GM18858 (cell line): Measurements from ENCODE around the gene DMAC2.
"Not testable (repeated sequence)": the region's sequence is repeated elsewhere in the genome, so short reads cannot be mapped to it uniquely, and the experiment has no call there.

Experiments used
- ATAC-seq: cut with Tn5 transposase; IDR thresholded peaks from one replicate; pipeline ENCODE4 v1.9.1; 2021; ENCODE audit not compliant: unreplicated experiment

Gene DMAC2

DNA sequence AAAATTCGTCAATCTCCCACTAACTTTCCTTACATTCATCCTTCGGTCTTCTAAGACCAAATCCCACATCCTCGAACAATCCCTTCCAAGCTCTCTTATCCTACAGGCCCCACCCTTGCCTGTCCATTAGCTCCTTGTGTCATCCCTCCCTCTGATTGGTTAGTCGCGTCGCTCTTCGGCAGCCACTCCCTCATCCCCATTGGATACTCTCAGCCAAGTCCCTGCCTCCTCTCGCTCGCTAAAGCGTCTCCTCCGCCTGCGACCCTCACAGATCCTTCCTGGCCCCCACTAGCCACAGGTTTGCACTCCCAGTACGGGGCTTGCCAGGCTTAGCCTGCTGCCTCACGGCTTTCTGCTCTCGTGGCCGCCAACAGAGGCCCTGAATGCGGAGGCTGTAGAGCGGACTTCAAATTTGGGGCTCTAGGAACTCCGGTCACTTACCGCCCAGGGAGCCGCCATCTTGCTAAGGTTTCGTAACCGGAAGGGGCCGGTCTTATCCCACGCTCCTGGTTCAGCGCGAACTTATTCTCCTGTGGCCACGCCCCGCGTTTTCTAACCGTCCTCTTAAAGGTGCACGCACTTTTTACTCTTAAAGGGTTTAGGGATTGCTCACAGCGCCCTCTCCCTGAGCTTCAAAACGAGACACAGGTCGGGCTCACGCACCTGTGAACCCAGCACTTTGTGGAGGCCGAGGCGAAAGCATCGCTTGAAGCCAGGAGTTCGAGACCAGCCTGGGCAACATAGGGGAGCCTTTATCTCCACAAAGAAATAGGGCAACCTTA, at the start of gene DMAC2:
Gene DMAC2 (minus strand): TSS at position 472 of the 782 bp plus-strand sequence. CDS start 13 bp downstream, at position 459.
- peak; percentile 81 for ATAC-seq

DNA sequence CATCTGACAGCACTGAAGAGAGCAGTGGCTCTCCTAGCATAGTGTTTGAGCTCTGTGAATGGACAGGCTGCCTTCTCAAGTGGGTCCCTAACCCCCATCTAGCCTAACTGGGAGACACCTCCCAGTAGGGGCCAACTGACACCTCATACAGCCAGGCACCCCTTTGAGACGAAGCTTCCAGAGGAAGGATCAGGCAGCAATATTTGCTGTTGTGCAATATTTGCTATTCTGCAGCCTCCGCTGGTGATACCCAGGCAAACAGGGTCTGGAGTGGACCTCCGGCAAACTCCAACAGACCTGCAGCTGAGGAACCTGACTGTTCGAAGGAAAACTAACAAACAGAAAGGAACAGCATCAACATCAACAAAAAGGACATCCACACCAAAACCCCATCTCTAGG, 47.2 kb upstream of the DMAC2 start:
- ATAC-seq = not testable (repeated sequence)

DNA sequence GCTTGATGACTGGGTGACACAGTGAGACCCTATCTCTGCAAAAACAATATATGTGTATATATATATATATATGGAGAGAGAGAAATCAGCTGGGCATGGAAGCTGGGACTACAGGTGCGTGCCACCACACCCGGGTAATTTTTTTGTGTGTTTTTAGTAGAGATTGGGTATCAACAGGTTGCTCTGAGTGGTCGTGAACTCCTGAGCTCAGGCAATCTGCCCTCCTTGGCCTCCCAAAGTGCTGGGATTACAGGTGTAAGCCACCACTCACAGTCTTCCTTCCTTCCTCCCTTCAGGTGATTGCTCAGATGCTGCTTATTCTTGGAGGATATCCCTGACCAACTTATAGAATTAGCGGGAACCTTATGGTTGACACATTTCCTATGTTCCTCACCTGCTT, 45.1 kb upstream of the DMAC2 start:
- ATAC-seq = no peak

DNA sequence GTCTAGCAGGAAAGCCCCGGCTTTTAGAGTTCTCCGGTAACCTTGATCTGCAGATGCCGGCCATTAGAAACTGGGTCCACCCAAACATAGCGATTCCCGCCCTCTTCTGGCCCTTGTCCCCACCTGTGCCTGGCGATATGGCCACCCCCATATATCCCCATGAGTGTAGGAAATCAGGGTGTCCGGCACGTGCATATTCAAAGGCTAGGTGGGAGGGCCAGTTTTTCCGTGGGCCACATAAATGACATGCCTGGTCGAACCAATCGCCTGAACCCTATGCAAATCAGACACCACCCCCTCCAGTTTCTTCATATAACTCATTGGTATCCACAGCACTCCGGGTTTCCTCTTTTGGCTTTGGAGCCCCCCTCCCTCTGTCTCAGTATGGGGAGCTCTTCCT, 40.6 kb upstream of the DMAC2 start:
- no peak for ATAC-seq

DNA sequence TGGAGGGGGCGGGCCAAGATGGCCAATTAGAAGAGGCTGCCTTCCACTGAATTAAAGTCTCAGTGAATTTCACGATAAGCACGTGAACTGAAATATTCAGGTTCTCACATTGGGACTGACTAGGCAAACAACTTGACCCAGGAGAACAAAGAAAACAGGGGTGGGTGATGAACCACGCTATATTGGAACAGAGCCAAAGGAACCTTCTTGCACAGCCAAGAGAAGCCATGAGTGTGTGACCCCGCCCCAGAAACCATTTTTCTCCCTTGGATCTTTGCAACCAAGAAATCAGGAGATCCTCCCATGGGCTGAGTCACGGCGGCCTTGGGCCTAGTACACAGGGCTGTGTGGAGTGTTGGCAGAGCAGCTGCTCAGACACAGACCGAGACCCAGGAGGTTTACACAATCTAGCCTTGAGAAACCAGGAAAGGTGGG, 40.1 kb upstream of the DMAC2 start:
- no peak for ATAC-seq

DNA sequence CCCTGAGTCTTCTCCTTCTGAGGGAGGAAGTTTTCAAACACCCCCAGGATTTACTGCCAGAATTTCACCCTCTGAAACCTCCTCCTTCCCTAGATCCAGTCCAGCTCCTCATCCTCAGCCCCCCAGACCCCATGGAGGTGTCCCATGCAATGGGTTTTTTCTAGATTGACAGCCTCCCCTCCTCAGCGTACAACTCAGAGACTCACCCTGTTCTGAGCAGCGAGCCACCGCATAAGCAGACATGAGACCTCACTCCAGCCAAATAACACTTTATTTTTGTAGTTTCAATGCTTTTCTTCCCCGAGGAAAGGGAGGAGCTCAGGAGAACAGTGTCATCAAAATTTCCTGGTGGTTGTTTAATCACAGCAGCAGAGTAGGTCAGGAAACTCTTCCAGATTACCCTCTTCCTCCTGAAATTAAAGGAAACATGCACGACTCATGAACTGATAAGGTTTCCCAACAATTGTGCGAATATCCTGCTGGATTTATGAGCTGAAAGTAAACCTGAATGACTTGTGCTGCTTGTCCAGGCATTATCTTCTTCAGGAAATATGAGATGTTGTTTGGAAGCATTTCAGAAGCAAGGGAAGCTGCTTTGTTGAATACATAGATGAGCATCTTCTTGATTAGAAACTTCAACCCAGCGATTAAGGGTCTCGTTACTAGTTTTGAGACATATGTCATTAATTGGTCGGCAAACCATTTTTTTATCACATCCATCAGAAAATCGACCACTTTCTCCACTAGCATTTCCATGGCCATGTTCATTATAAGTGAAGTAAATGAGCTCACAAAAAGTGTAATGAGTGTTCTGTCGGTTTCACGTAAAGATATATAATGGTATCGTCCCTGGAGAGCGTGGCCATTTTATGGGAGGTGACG, 39.4 kb upstream of the DMAC2 start:
- ATAC-seq = no peak

DNA sequence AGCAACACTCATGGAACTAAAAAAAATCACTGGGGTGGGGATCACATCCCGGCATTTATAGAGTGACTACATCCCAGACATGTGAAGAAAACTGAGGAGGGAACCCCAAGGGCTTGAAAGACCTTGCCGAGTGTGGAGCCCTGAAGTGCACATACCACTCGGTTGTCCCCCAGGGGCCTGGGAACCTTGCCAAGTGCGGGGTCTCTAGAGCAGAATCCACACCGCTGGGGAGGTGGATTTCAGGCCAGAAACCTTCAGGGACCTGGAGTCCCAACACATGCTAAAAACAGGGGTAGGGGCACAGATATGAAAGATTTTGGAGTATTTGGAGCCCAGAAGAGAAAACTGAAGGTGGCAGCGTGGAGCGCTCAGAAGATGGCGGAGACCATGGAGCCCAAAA, 38.5 kb upstream of the DMAC2 start:
- no peak for ATAC-seq

DNA sequence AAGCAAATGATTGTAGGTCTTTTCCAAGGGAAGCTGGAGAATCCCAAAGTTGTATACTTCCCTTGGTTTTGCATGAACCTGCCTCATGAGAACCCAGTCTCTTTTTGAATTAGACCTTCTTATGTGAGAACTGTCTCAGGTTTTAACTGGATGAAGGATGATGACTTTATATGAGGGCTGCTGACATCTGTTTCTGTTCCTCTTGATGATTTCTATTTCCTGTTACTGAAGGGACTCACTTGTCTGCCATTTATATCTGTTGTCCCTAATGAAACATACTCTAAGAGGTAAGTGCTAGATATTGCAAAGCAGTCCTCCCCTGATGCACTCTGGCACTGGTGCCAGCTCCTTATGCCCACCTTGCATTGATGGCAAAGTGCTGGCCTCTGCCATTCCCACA, 36.9 kb upstream of the DMAC2 start:
- no peak for ATAC-seq

DNA sequence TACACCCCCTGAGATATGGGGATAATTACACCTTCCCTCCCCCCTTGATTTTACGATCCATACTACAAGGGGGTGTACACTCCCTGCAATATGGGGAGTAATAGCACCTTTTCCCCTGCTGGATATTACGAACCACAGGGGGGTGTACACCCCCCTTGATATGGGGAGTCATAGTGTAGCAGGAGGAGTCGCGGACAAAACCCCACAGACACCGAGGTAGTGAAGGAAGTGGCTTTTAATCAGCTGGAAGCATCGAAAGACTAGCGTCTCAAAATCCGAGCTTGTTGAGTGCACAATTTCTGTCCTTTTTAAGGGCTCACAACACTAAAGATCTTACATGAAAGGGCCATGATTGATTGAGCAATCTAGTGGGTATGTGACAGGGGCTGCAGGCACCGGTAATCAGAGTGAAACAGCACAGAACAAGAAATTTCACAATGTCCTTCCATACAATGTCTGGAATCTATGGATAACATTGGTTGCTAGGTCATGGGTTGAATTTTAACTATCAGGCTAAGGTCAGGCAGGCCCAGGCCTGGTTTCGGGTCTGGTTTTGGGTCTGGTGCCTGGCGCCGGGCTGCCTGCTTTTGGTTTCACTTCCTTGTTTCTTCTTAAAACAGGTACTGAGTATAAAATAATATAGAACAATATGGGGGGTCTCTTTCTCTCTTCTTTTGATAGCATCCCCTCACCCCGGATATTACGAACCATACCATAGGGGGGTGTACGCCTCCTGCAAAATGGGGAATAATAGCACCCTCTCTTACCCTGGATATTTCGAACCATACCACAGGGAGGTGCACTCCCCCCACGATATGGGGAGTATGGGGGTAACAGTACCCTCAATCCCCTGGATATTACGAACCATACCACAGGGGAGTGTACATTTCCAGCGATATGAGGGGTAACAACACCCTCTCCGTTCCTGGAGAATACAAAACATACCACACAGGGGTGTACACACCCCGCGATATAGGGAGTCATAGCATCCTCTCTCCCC, 23.8 kb upstream of the DMAC2 start:
- ATAC-seq = not testable (repeated sequence)

DNA sequence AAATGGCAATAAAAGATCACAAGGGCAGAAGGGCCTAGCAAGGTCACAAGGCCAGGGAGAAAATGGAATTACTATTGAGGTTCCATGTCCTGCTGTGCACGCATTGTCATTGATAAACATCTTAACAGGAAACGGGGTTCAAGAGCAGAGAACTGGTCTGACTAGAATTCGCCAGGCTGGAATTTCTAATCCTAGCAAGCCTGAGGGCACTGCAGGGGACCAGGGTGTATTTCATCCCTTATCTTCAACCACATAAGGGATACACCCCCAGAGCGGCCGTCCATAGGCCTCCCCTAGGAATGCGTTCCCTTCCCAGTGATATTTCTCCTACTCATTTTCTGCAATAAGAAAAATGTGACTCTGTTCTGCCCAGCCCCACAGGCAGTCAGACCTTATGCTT, 22.8 kb upstream of the DMAC2 start:
- ATAC-seq = no peak

DNA sequence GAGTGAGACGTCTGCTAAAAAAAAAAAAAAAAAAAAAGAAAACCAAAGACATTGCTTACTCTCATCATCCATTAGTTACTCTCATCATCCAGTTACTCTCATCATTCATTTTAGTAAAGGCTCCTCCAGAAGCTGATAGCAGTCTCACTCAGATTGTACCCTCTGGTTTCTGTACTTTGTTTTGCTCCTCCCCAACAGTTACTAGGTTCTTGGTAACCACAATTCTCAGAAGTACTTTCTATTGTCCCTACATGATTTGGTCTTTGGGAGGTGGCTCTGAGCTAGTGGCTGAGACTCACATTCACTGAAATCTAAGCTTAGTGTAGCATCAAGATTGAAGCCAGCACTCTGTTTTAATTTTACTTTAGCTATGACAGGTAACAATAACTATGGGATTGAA, 17.5 kb upstream of the DMAC2 start:
- ATAC-seq = no peak

DNA sequence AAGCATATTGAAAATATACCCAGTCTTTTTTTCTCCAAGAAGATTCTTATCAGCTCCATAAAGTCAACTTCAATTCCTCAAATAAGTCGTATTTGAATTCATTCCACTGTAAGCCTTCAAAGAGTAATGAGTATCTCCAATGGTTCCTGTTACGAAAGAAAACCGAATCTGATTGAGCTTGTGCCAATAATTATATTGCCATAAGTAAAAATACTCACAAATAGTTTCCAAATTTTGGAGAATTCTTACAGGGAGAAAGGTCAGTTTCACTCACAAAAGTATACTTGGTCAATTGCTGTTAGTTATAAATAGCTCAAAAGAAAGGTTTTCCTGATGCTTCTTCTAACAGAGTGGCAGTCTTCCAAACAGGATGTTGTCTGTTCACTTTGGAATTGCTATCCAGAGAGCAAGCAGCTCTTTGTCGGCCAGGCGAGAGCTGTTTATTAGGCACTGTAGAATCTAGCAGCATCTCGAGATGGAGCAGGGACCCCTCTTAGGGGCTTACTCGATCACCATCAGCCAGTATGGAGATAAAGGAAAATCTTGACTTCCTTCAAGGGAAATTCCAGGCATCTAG, 16.7 kb upstream of the DMAC2 start:
- no peak for ATAC-seq

DNA sequence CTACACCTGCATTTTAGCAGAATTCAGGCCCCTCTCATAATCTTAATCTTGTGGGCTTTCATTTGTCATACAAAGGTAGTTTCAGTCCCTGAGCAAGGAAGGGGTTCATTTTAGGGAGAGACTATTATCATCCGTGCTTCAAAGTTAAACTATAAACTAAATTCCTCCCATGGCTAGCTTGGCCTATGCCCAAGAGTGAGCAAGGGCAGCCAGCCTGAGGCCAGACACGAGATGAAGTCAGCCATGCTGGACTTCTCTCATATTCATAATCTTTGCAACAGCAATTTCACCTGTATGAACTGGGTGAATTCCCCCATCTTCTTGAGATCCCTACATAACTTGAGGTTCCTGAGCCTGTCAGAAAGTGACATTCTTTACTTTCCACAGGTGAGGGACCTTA, 16.2 kb upstream of the DMAC2 start:
- no peak for ATAC-seq

DNA sequence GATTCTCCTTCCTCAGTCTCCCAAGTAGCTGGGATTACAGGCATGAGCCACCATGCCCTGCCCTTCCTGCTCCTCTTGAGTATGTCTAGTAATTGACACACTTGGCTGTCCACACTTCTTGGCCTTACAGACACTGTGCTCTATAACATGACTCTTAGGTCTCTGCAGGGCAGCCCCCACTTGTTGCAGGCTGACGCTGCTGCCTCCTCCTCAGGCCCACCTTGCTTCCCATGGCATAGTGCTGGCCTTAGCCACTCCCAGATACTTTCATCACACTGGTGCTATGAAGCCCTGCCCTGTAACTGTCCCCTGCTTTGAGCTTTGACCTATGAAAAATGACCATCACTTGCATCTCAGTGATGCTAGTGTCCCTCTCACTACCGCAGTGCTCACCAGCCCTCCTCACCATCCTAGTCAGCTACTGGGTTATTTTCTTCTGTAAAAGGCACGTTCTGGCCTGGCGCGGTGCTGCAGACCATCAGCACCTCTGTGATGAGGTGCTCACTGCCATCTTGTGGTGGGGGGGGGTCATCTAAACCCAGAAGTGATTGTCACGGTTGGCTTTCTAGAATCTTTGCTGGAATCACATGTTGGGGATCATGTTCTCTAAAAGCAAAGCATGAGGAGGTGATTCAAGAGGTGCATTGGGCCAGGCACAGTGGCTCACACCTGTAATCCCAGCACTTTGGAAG, 13.0 kb upstream of the DMAC2 start:
- no peak for ATAC-seq

DNA sequence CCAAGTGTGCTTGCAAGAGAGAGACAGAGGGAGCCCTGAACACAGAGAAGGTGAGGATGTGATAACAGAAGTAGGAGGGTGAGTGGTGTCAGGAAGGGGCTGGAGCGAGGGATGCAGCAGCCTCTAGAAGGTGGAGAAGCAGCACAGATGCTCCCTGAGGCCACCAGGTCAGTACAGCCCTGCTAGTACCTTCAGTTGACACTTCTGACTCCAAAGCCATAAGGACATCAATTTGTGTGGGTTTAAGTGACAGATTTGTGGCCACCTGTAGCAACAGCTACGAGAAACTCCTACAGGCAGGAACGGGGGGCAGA, 10.1 kb upstream of the DMAC2 start:
- no peak for ATAC-seq

DNA sequence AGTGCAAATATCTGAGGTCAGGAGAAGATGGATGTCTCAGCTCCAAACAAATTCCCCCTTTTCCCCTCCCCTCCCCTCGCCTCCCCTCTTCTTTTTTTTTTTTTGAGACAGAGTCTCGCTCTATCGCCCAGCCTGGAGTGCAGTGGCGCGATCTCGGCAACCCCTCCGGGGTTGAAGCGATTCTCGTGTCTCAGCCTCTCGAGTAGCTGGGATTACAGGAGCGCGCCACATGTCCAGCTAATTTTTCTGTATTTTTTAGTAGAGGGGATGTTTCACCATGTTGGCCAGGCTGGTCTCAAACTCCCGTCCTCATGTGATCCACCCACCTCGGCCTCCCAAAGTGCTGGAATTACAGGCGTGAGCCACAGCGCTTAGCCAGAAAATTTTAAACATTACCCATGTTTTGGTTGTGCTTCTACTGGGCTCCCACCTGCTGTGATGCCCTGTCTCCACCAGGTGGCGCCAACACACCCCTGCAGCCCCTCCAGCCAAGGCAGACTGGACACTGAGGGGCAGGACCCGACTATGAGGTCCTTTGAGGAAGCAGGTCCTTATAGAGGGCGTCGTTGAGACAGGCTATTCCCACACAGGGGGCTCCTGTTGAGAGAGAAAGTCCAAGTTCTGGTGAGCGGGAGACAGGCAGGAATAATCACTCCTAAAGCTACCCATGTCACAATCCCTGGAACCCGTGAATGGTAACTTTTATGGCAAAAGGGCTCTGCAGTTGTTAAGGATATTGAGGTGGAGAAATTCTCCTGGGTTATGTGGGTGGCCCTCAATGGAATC, 9.6 kb upstream of the DMAC2 start:
- ATAC-seq = no peak

DNA sequence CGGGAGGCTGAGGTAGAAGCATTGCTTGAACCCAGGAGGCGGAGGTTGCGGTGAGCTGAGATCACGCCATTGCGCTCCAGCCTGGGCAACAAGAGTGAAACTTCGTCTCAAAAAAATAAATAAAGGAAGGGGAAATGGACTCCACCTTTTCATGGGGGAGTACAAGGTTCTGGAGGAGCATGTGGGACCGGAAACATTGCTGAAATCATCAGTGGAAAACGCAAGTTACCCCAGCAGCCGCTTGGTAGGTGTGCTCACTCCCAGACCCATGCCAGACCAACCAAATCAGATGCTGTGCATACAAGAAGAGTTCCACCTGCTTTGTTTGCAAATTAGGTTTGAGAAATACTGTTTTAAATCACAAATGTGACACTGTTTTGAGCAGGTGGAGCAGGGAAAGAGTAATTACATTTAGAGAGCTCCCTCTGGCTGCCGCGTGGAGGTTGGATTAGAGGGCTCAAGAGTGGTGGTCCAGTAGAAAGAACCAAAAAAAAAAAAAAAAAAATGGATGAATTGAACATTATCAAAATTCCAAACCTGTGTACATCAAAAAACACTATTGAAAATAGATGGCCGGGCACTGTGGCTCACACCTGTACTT, 8.1 kb upstream of the DMAC2 start:
- no peak for ATAC-seq

DNA sequence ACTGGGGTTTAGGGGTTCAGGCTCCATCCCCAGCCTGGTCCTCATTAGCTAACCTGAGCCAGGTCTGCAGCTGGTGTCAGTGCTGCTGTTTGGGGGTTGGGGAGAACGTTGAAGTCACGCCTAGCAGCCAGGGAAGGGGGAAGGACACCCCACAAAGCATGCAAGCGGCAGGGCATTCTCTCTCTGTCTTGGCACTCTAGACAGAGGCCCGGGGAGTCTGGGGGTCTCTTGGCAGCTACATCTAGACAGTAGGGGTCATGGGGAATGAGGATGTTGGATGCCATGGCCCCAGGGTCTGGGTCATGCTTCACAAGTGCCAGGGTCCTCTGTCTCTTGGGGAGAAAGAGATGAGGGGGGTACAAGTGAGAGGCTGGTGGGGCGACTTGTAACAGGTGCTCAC, 5.9 kb upstream of the DMAC2 start:
- no peak for ATAC-seq
